ENCODE results near the gene TIMM10B. TPM values are rescaled to one million over a fixed set of nuclear protein-coding genes. Genes with fewer than 3 reads are reported as not detected.

TIMM10B gene
- total and polyA plus RNA-seq, 2 of the 4 experiments (the other 2 are of a cell fraction), result 24.7 to 27.1 TPM

DNA sequence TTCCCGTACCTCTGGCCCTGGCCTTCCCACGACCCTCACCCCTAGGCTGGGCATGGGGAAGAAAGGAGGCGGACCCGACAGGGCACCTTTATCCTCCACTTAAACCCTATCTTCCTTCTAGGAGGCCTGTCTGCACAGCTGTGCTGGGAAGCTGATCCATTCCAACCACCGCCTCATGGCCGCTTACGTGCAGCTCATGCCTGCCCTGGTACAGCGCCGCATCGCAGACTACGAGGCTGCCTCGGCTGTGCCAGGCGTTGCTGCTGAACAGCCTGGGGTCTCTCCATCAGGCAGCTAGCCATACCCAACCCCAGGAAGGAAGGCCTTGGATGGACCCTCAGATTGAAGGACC is 599 bp downstream of the TIMM10B start:
- Histone ChIP-seq H4K20me1 (ENCODE audit: insufficient read depth, low read length) (peaks cover 10% of the 10 kb centered on the region), H3K36me3 (ENCODE audit: control insufficient read depth, insufficient read depth, low read length) (peaks cover 31% of the 10 kb centered on the region), H3K23ac (ENCODE audit: low read depth, low read length) (peak overlapping the region; percentile 71; the same call in 1 of the 2 replicates), H2BK5ac (ENCODE audit: low read depth, low read length, poor library complexity, severe bottlenecking) (peak overlapping the region; percentile 74), H2BK15ac (ENCODE audit: low read depth, low read length) (no peak overlapping the region), H4K8ac (ENCODE audit: low read depth in 2 of 2, low read length in 2 of 2) (peak overlapping the region; percentile 63 to 94; a peak in 3 of 4 replicates), H2AFZ (replicated peaks; ENCODE audit: low read length, poor library complexity) (peak overlapping the region; percentile 96), H3K27me3 (ENCODE audit: control insufficient read depth, insufficient read depth, low read length) (no peaks in the 10 kb centered on the region), H3K9me3 (ENCODE audit: control insufficient read depth, insufficient read depth, low read length) (no peaks in the 10 kb centered on the region), H2AK5ac (ENCODE audit: low read depth, low read length) (peak overlapping the region; percentile 87), H3K56ac (ENCODE audit: extremely low read depth, insufficient read depth, low read length) (peak overlapping the region; percentile 54), H2AK9ac (replicated peaks; ENCODE audit: low read depth, low read length, poor library complexity) (peak overlapping the region; percentile 75), H3K27ac (ENCODE audit: insufficient read depth, low read length) (peak overlapping the region; percentile 84), H3K18ac (ENCODE audit: low read depth, low read length) (no peak overlapping the region), H2BK120ac (ENCODE audit: low read depth, low read length) (no peak overlapping the region), H3K4me1 (ENCODE audit: control insufficient read depth, insufficient read depth, low read length) (peaks cover 8% of the 10 kb centered on the region), H3K4ac (ENCODE audit: low read depth, low read length) (peak overlapping the region; percentile 69), H3K9me1 (ENCODE audit: insufficient read depth, low read length) (peaks cover 9% of the 10 kb centered on the region; the same call in 1 of the 2 replicates), H3K4me3 (ENCODE audit: insufficient read depth, low read depth, low read length) (peak overlapping the region; percentile 82), H3K4me2 (ENCODE audit: low read depth, low read length) (peak overlapping the region; percentile 66), H3K79me1 (ENCODE audit: low read depth in 1 of 2, low read length in 2 of 2) (peaks cover 40 to 67% of the 10 kb centered on the region in 2 experiments), H3K9ac (ENCODE audit: low read depth, low read length) (peak overlapping the region; percentile 85), H2BK20ac (ENCODE audit: low read depth, low read length) (no peak overlapping the region), H4K5ac (ENCODE audit: low read depth, low read length) (peak overlapping the region; percentile 35), H3K14ac (replicated peaks; ENCODE audit: low read depth, low read length) (peak overlapping the region; percentile 77), H4K91ac (ENCODE audit: insufficient read depth, low read depth, low read length) (peak overlapping the region; percentile 36; the same call in 1 of the 2 replicates)
- peak; percentile 3 for ATAC-seq (ENCODE audit: low read depth)
- intact Hi-C loops (cut with micrococcal nuclease) (loop anchor here (5.0 kb wide), 2 partner anchors 120 to 200 kb away; partner anchors contain the start of genes ILK, MRPL17 and RRP8), in situ Hi-C loops (cut with MboI; ENCODE audit: low sequenced_read_pairs) (no loop called here), dilution Hi-C loops (cut with HindIII; ENCODE audit: low sequenced_read_pairs, unreplicated experiment) (no loop called here)
- DNase-seq, result no peak
- no TSS peak for BruUV-seq (replicated peaks)
- POLR2A ChIA-PET (ENCODE audit: unreplicated experiment), result interaction anchor here (0.8 kb wide), 1 partner anchor 8 kb away, joined by 3 read pairs; no protein-coding TSS in a partner anchor
- WGBS, 2 experiments (ENCODE audit: extremely low coverage in 2 of 2, insufficient read length in 1 of 2), result 0% methylated on average over 2 of the region's 13 CpGs; no CpG with 5 or more reads in 1 of the 2 experiments
- CTCF ChIA-PET, result interaction anchor here (1.2 to 1.4 kb wide), 2 partner anchors 8 to 103 kb away, joined by 3 to 4 read pairs; no protein-coding TSS in a partner anchor
- TF ChIP-seq MXI1 (IDR thresholded peaks at IDR 0.05; ENCODE audit: borderline replicate concordance, low read depth, low read length) (peak; percentile 27; the same call in 1 of the 2 replicates), NFE2L2 (IDR thresholded peaks at IDR 0.05; ENCODE audit: low read depth, low read length) (no peak), CHD1 (IDR thresholded peaks at IDR 0.05; ENCODE audit: low read depth, low read length) (no peak)

Data from IMR-90 (cell line).